K562 (cell line): ENCODE results near the gene NDUFA7.

Experiments used
- CBX5 ChIP-seq: IDR thresholded peaks from 2 replicates; pipeline ENCODE4 v1.6.1; 2014; ENCODE audit warnings: low read depth, borderline replicate concordance
- EZH2 ChIP-seq: IDR thresholded peaks from 2 replicates; pipeline ENCODE4 v1.6.1; 2012; ENCODE audit warnings: low read depth, mild to moderate bottlenecking, inconsistent platforms, low read length, borderline replicate concordance
- GTF2F1 ChIP-seq: IDR thresholded peaks from 2 replicates; pipeline ENCODE4 v1.6.1; 2011; ENCODE audit warnings: low read depth, low read length, improper control_type of control experiment
- HMG20B ChIP-seq: fragments of 250-450 bp; sonication (Bioruptor Pico); IDR thresholded peaks from 2 replicates; pipeline ENCODE4 v1.5.0; 2021; ENCODE audit warnings: mild to moderate bottlenecking
- HMGXB4 ChIP-seq: sonication (generic); formaldehyde crosslinking; IDR thresholded peaks from 2 replicates; pipeline ENCODE4 v1.8.1; 2023; ENCODE audit warnings: mild to moderate bottlenecking, missing genetic modification reagents
- SNIP1 ChIP-seq: fragments of 450-650 bp; IDR thresholded peaks from 2 replicates; pipeline ENCODE4 v1.7.1; 2017; ENCODE audit warnings: low read depth, mild to moderate bottlenecking
- ZNF644 ChIP-seq: fragments of 200-800 bp; sonication (Bioruptor generic); IDR thresholded peaks from 2 replicates; pipeline ENCODE4 v1.6.1; 2016; ENCODE audit warnings: low read depth, missing genetic modification characterization, missing compliant biosample characterization
- TF ChIP-seq, protein P1 (sequence below): fragments of 250-450 bp; sonication (Bioruptor Pico); IDR thresholded peaks from 2 replicates; pipeline ENCODE4 v1.4.0; 2020; ENCODE audit warnings: borderline replicate concordance
- TF ChIP-seq, protein P2 (sequence below): fragments of 450-650 bp; IDR thresholded peaks from 2 replicates; pipeline ENCODE4 v1.6.1; 2016
- TF ChIP-seq, protein P3 (sequence below), 3 experiments: IDR thresholded peaks in 2 of 3; conservative IDR thresholded peaks in 1 of 3; 2 replicates each; pipeline ENCODE4 v1.5.1; 2011 to 2012; ENCODE audit warnings: low read length in 3 of 3, mild to moderate bottlenecking in 3 of 3, control low read depth in 2 of 3, improper control_type of control experiment in 1 of 3, inconsistent platforms in 1 of 3, low read depth in 1 of 3, mixed read lengths in 1 of 3, moderate library complexity in 1 of 3; ENCODE audit not compliant: insufficient read depth in 2 of 3
- TF ChIP-seq, protein P4 (sequence below): sonication (generic); formaldehyde crosslinking; IDR thresholded peaks from 2 replicates; pipeline ENCODE4 v1.9.0; 2022; ENCODE audit warnings: mild to moderate bottlenecking, missing genetic modification reagents

DNA sequence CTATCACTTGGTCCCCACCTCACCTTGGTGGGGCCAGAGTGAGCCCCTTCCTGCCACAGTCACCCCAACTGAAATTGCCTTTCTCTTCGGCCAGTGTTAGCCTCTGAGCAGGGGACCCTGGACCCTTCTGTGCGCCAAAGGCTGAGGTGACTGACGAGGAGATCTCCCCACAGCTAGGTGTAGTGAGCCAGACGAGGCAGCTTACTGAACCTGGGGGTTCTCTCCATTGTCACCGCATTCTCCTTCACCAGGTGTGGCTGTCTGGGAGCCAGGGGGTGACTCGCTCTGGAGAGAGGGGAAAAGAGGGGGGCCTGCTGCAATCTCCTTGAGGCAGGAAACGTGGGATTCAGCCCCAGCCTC, 1.4 kb upstream of the NDUFA7 start:
- TF ChIP-seq, protein P1, sequence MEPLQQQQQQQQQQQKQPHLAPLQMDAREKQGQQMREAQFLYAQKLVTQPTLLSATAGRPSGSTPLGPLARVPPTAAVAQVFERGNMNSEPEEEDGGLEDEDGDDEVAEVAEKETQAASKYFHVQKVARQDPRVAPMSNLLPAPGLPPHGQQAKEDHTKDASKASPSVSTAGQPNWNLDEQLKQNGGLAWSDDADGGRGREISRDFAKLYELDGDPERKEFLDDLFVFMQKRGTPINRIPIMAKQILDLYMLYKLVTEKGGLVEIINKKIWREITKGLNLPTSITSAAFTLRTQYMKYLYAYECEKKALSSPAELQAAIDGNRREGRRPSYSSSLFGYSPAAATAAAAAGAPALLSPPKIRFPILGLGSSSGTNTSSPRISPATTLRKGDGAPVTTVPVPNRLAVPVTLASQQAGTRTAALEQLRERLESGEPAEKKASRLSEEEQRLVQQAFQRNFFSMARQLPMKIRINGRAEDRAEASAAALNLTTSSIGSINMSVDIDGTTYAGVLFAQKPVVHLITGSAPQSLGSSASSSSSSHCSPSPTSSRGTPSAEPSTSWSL (CRISPR knock-in tag), result no peak
- TF ChIP-seq EZH2 (no peak), HMG20B (no peak), GTF2F1 (no peak), SNIP1 (no peak), HMGXB4 (CRISPR knock-in tag) (no peak), CBX5 (no peak), ZNF644 (tag) (no peak)
- TF ChIP-seq, protein P2, sequence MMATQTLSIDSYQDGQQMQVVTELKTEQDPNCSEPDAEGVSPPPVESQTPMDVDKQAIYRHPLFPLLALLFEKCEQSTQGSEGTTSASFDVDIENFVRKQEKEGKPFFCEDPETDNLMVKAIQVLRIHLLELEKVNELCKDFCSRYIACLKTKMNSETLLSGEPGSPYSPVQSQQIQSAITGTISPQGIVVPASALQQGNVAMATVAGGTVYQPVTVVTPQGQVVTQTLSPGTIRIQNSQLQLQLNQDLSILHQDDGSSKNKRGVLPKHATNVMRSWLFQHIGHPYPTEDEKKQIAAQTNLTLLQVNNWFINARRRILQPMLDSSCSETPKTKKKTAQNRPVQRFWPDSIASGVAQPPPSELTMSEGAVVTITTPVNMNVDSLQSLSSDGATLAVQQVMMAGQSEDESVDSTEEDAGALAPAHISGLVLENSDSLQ, result no peak
- TF ChIP-seq, protein P3, sequence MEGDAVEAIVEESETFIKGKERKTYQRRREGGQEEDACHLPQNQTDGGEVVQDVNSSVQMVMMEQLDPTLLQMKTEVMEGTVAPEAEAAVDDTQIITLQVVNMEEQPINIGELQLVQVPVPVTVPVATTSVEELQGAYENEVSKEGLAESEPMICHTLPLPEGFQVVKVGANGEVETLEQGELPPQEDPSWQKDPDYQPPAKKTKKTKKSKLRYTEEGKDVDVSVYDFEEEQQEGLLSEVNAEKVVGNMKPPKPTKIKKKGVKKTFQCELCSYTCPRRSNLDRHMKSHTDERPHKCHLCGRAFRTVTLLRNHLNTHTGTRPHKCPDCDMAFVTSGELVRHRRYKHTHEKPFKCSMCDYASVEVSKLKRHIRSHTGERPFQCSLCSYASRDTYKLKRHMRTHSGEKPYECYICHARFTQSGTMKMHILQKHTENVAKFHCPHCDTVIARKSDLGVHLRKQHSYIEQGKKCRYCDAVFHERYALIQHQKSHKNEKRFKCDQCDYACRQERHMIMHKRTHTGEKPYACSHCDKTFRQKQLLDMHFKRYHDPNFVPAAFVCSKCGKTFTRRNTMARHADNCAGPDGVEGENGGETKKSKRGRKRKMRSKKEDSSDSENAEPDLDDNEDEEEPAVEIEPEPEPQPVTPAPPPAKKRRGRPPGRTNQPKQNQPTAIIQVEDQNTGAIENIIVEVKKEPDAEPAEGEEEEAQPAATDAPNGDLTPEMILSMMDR (IDR thresholded peaks at IDR 0.05 in 2 of 3, conservative IDR thresholded peaks at IDR 0.05 in 1 of 3; ENCODE audit: insufficient read depth in 2 of 3, low read depth in 1 of 3, low read length in 3 of 3), result no peak
- TF ChIP-seq, protein P4, sequence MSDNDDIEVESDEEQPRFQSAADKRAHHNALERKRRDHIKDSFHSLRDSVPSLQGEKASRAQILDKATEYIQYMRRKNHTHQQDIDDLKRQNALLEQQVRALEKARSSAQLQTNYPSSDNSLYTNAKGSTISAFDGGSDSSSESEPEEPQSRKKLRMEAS, result no peak
